NCI-H2196 treated with DMSO at 0.1 percent for 48 hours (cell line): ENCODE results near the gene PUM1.
A peak's percentile ranks its signal among the peaks of the same experiment; 100 is the strongest.

Experiments used
- DNase-seq: peaks from one replicate; lab custom pipeline; 2025; ENCODE audit not compliant: unreplicated experiment; lab: John Stamatoyannopoulos, UW

PUM1 gene

GRCh38 chr1:30895944-30896660, 169.4 kb downstream of the PUM1 start:
- no peak for DNase-seq

- DNase-seq, result no peak
Measured at GRCh38 chr1:30895382-30895943, 170.1 kb downstream of the PUM1 start.

GRCh38 chr1:30894508-30894973, 171.0 kb downstream of the PUM1 start:
- DNase-seq, result no peak

- DNase-seq, result no peak
Measured at GRCh38 chr1:30893776-30894507, 171.6 kb downstream of the PUM1 start.

GRCh38 chr1:30892671-30893073, 172.8 kb downstream of the PUM1 start:
- DNase-seq, result no peak

- no peak for DNase-seq
Measured at GRCh38 chr1:30891227-30891552, 174.3 kb downstream of the PUM1 start.

GRCh38 chr1:30890502-30891226, 174.9 kb downstream of the PUM1 start:
- DNase-seq, result no peak

GRCh38 chr1:30889511-30889910, 176.0 kb downstream of the PUM1 start:
- no peak for DNase-seq

- DNase-seq, result no peak
Measured at GRCh38 chr1:30888975-30889374, 176.5 kb downstream of the PUM1 start.

- DNase-seq, result no peak
Measured at GRCh38 chr1:30888391-30888790, 177.1 kb downstream of the PUM1 start.

- DNase-seq, result no peak
Measured at GRCh38 chr1:30887485-30888315, 177.8 kb downstream of the PUM1 start.

GRCh38 chr1:30886710-30887428, 178.6 kb downstream of the PUM1 start:
- DNase-seq, result peak; percentile 29

GRCh38 chr1:30885570-30886522, 179.7 kb downstream of the PUM1 start:
- no peak for DNase-seq

GRCh38 chr1:30884723-30885122, 180.8 kb downstream of the PUM1 start:
- DNase-seq, result no peak

GRCh38 chr1:30883389-30884172, 181.9 kb downstream of the PUM1 start:
- no peak for DNase-seq

- DNase-seq, result no peak
Measured at GRCh38 chr1:30882678-30883388, 182.7 kb downstream of the PUM1 start.
